ENCODE results near the gene COL8A2. TPM values are rescaled to one million over a fixed set of nuclear protein-coding genes. Genes with fewer than 3 reads are reported as not detected.

COL8A2 gene
- total RNA-seq, 4 donors from 2014 or later: 0.83 to 1.3 (median 1.1) TPM

- peaks cover 4 to 44% (median 33%) of the 10 kb centered on the region in 4 donors for H3K4me1 ChIP-seq
- TF ChIP-seq CTCF (IDR thresholded peaks at IDR 0.05) (no peak), POLR2A (IDR thresholded peaks at IDR 0.05) (peak; percentile 44 to 68)
Observed at GRCh38 chr1:36150296-36151133, 25.5 kb upstream of the COL8A2 start.

GRCh38 chr1:36149973-36150295 is 24.9 kb upstream of the COL8A2 start:
- Histone ChIP-seq H3K4me3 (peak overlapping the region in 3 of 4 donors; percentile 9 to 91 (median 75)), H3K36me3 (no peaks in the 10 kb centered on the region)
- TF ChIP-seq POLR2A (IDR thresholded peaks at IDR 0.05) (no peak), CTCF (IDR thresholded peaks at IDR 0.05) (no peak)

More at GRCh38 chr1:36150296-36151133, 25.5 kb upstream of the COL8A2 start:
- H3K36me3 ChIP-seq: no peaks in the 10 kb centered on the region
- H3K4me3 ChIP-seq: peak overlapping the region in 2 of 4 donors; percentile 21 to 29
- no peaks in the 10 kb centered on the region for H3K27me3 ChIP-seq
- H3K27ac ChIP-seq: peak overlapping the region; percentile 88 to 92 (median 88)
- peak; percentile 83 to 95 (median 88) for DNase-seq
- H3K9me3 ChIP-seq: no peaks in the 10 kb centered on the region

GRCh38 chr1:36149237-36149972 is 24.4 kb upstream of the COL8A2 start, which contains the start of gene TRAPPC3:
Gene TRAPPC3 (minus strand): TSS chr1:36149486. CDS start chr1:36149378, 108 bp downstream.
- H3K9me3 ChIP-seq: no peaks in the 10 kb centered on the region
- peak within 1 kb of the TSS; percentile 88 to 92 (median 88) for H3K27ac ChIP-seq
- H3K4me1 ChIP-seq: peaks cover 4 to 38% (median 28%) of the 10 kb centered on the region in 4 donors
- H3K27me3 ChIP-seq: no peaks in the 10 kb centered on the region
- no peaks in the 10 kb centered on the region for H3K36me3 ChIP-seq
- TF ChIP-seq CTCF (IDR thresholded peaks at IDR 0.05): peak; percentile 92 to 99 (median 98)
- peak; percentile 72 to 76 for TF ChIP-seq POLR2A (IDR thresholded peaks at IDR 0.05)
- peak; percentile 100 for DNase-seq
- H3K4me3 ChIP-seq: peak within 1 kb of the TSS; percentile 70 to 91 (median 82)

More at GRCh38 chr1:36149973-36150295, 24.9 kb upstream of the COL8A2 start:
- Histone ChIP-seq H3K9me3 (no peaks in the 10 kb centered on the region), H3K27me3 (no peaks in the 10 kb centered on the region), H3K27ac (peak overlapping the region; percentile 88 to 92 (median 88)), H3K4me1 (peaks cover 4 to 41% (median 29%) of the 10 kb centered on the region in 4 donors)
- DNase-seq: no peak

- TF ChIP-seq CTCF (IDR thresholded peaks at IDR 0.05): no peak
- no peak for TF ChIP-seq POLR2A (IDR thresholded peaks at IDR 0.05)
- Histone ChIP-seq H3K36me3 (no peaks in the 10 kb centered on the region), H3K27ac (peak overlapping the region; percentile 80 to 92 (median 88)), H3K4me3 (peak overlapping the region; percentile 70 to 91 (median 82)), H3K4me1 (peaks cover 4 to 38% (median 28%) of the 10 kb centered on the region in 4 donors), H3K9me3 (no peaks in the 10 kb centered on the region), H3K27me3 (no peaks in the 10 kb centered on the region)
- no peak for DNase-seq
Observed at GRCh38 chr1:36148821-36149236, 23.8 kb upstream of the COL8A2 start.

GRCh38 chr1:36144413-36144812 is 19.4 kb upstream of the COL8A2 start:
- Histone ChIP-seq H3K4me3 (no peak overlapping the region), H3K27ac (no peak overlapping the region), H3K4me1 (peaks cover 0 to 12% (median 5%) of the 10 kb centered on the region in 4 donors), H3K9me3 (no peaks in the 10 kb centered on the region), H3K27me3 (no peaks in the 10 kb centered on the region), H3K36me3 (peaks cover 0 to 10% (median 0%) of the 10 kb centered on the region in 3 donors)
- no peak for TF ChIP-seq POLR2A (IDR thresholded peaks at IDR 0.05)
- no peak for TF ChIP-seq CTCF (IDR thresholded peaks at IDR 0.05)
- DNase-seq: no peak
